K562 (cell line): ENCODE data around the gene NXPH4. TPM values are rescaled to one million over a fixed set of nuclear protein-coding genes. Genes with fewer than 3 reads are reported as not detected.

ENCODE experiments used
- ARHGAP35 ChIP-seq: fragments of 450-650 bp; IDR thresholded peaks from 2 replicates; pipeline ENCODE4 v1.6.1; 2018; ENCODE audit not compliant: partially characterized antibody
- ATF2 ChIP-seq: sonication (generic); formaldehyde crosslinking; IDR thresholded peaks from 2 replicates; pipeline ENCODE4 v1.8.1; 2022; ENCODE audit warnings: missing genetic modification reagents
- ATF6 ChIP-seq: sonication (generic); formaldehyde crosslinking; IDR thresholded peaks from 2 replicates; pipeline ENCODE4 v1.4.0; 2020; ENCODE audit warnings: mild to moderate bottlenecking, missing genetic modification reagents
- ATF7 ChIP-seq: fragments of 450-650 bp; IDR thresholded peaks from 2 replicates; pipeline ENCODE4 v1.7.1; 2014; ENCODE audit warnings: mild to moderate bottlenecking, moderate library complexity
- BHLHE40 ChIP-seq: IDR thresholded peaks from 2 replicates; pipeline ENCODE4 v1.6.1; 2011; ENCODE audit warnings: low read length, improper control_type of control experiment
- CEBPG ChIP-seq, 3 experiments: fragments of 200-800 bp in 1 of 3; sonication (Bioruptor generic) in 1 of 3; sonication (generic) in 1 of 3; formaldehyde crosslinking in 1 of 3; IDR thresholded peaks in 2 of 3; conservative IDR thresholded peaks in 1 of 3; 2 replicates each; pipeline versions ENCODE4 v1.6.1 to v1.8.0; 2016 to 2022; ENCODE audit warnings: missing compliant biosample characterization in 2 of 3, missing genetic modification characterization in 2 of 3, mild to moderate bottlenecking in 1 of 3, missing genetic modification reagents in 1 of 3
- EP300 ChIP-seq: IDR thresholded peaks from 2 replicates; pipeline ENCODE4 v1.6.1; 2012; ENCODE audit warnings: low read length, improper control_type of control experiment
- JUNB ChIP-seq: fragments of 450-650 bp; formaldehyde crosslinking; conservative IDR thresholded peaks from 2 replicates; pipeline ENCODE4 v1.4.0; 2020; ENCODE audit warnings: mild to moderate bottlenecking
- KAT8 ChIP-seq: fragments of 450-650 bp; IDR thresholded peaks from 2 replicates; pipeline ENCODE4 v1.6.1; 2016; ENCODE audit warnings: low read depth, mild to moderate bottlenecking
- NCOR1 ChIP-seq: fragments of 450-650 bp; IDR thresholded peaks from 2 replicates; pipeline ENCODE4 v1.6.1; 2016; ENCODE audit warnings: mild to moderate bottlenecking, moderate library complexity
- POLR2A ChIP-seq: fragments of 450-650 bp; conservative IDR thresholded peaks from 2 replicates; pipeline ENCODE4 v1.6.1; 2016
- POLR2B ChIP-seq: fragments of 450-650 bp; IDR thresholded peaks from 2 replicates; pipeline ENCODE4 v1.6.1; 2018; ENCODE audit warnings: low read depth; ENCODE audit not compliant: partially characterized antibody
- PTRF ChIP-seq: fragments of 450-650 bp; IDR thresholded peaks from 2 replicates; pipeline ENCODE4 v1.6.1; 2016; ENCODE audit warnings: mild to moderate bottlenecking, missing genetic modification characterization, missing compliant biosample characterization
- RBFOX2 ChIP-seq: fragments of 200-400 bp; formaldehyde crosslinking; IDR thresholded peaks from 2 replicates; pipeline ENCODE4 v1.6.1; 2017; ENCODE audit warnings: low read depth, mild to moderate bottlenecking, low read length, moderate library complexity
- SMAD1 ChIP-seq: fragments of 150-350 bp; IDR thresholded peaks from 2 replicates; pipeline ENCODE4 v1.6.1; 2014; ENCODE audit warnings: low read length, low read depth; ENCODE audit not compliant: partially characterized antibody
- TSHZ1 ChIP-seq: fragments of 250-450 bp; sonication (Bioruptor Pico); IDR thresholded peaks from 2 replicates; pipeline ENCODE4 v1.4.0; 2020; ENCODE audit warnings: mild to moderate bottlenecking, moderate library complexity
- ZC3H4 ChIP-seq: sonication (generic); formaldehyde crosslinking; IDR thresholded peaks from 2 replicates; pipeline ENCODE4 v1.9.0; 2021; ENCODE audit warnings: missing genetic modification reagents, borderline replicate concordance
- ZNF143 ChIP-seq: sonication (generic); formaldehyde crosslinking; IDR thresholded peaks from 2 replicates; pipeline ENCODE4 v1.9.0; 2022; ENCODE audit warnings: mild to moderate bottlenecking, missing genetic modification reagents
- ZNF3 ChIP-seq: fragments of 250-450 bp; sonication (Bioruptor Pico); IDR thresholded peaks from 2 replicates; pipeline ENCODE4 v1.5.0; 2021; ENCODE audit warnings: mild to moderate bottlenecking, moderate library complexity
- polyA plus RNA-seq, 8 experiments: library from polyadenylated mRNA; depleted of rRNA in 4 of 8; stranded (reverse) in 5 of 8; unstranded in 3 of 8; fragments of >200 nt; fragmentation: Nextera tagmentation in 2 of 8; fragmentation: Illumina TruSeq in 1 of 8; extraction: Ambion mirVana in 2 of 8; extraction: Trizol in 1 of 8; gene quantifications; 2 replicates each; pipeline versions ENCODE4 v1.2.1 to v1.2.3, GENCODE V29; 2011 to 2014; ENCODE audit warnings: inconsistent platforms in 1 of 8, missing spikeins in 1 of 8
- total RNA-seq, 7 experiments: library from RNA; depleted of rRNA in 6 of 7; stranded (reverse); fragments of >200 nt in 6 of 7; fragmentation: Illumina TruSeq in 2 of 7; extraction: Trizol in 2 of 7; gene quantifications; 2 replicates each; pipeline versions ENCODE4 v1.2.1 to v1.2.3, GENCODE V29; 2011 to 2021; ENCODE audit warnings: low replicate concordance in 1 of 7

NXPH4 gene
- total and polyA plus RNA-seq, 9 of the 15 experiments (the other 6 are each of a cell fraction or from before 2014, with no cell fraction given): 0.49 to 2.7 (median 1.1) TPM; not detected in 4

GRCh38 chr12:57233357-57234232, 17.0 kb downstream of the NXPH4 start (continued):
- no peak for TF ChIP-seq POLR2B
- no peak for TF ChIP-seq EP300
- no peak for TF ChIP-seq TSHZ1 (CRISPR knock-in tag)
- TF ChIP-seq ARHGAP35: no peak
- no peak for TF ChIP-seq CEBPG (CRISPR knock-in tag; IDR thresholded peaks at IDR 0.05)
- TF ChIP-seq CEBPG (tag; conservative IDR thresholded peaks at IDR 0.05 in 1 of 2, IDR thresholded peaks at IDR 0.05 in 1 of 2): no peak
- TF ChIP-seq BHLHE40: no peak
- no peak for TF ChIP-seq NCOR1
- TF ChIP-seq JUNB (CRISPR knock-in tag): no peak
- TF ChIP-seq ATF2 (CRISPR knock-in tag): no peak
- no peak for TF ChIP-seq ZNF3
- no peak for TF ChIP-seq KAT8
- peak; percentile 63 for TF ChIP-seq RBFOX2
- TF ChIP-seq PTRF (tag): no peak
- TF ChIP-seq ATF6 (CRISPR knock-in tag): no peak
- no peak for TF ChIP-seq ZC3H4 (CRISPR knock-in tag)
- no peak for TF ChIP-seq ATF7
- no peak for TF ChIP-seq SMAD1
- TF ChIP-seq ZNF143: no peak
- TF ChIP-seq POLR2A: no peak
